Adrenal gland (tissue), 5 donors: ENCODE results near the gene HIVEP3.

Source experiments
- POLR2A ChIP-seq, 2 donors: fragments of 450-650 bp; IDR thresholded peaks; one replicate each; pipeline ENCODE4 v1.6.1; 2017; ENCODE audit warnings: antibody characterized with exemption in 2 of 2, mild to moderate bottlenecking in 2 of 2, moderate library complexity in 1 of 2
- TF ChIP-seq, protein P1 (sequence below), 6 experiments: fragments of 450-650 bp in 4 of 6; fragments of 200-600 bp in 2 of 6; sonication (generic) in 1 of 6; IDR thresholded peaks; 1 replicate in 5 of 6; 2 replicates in 1 of 6; pipeline versions ENCODE4 v1.5.1 to v1.8.0; 2016 to 2021; ENCODE audit warnings: antibody characterized with exemption in 6 of 6, mild to moderate bottlenecking in 2 of 6, moderate library complexity in 1 of 6
- donor health status: DM: no; HTN: no; CAD: no.

DNA sequence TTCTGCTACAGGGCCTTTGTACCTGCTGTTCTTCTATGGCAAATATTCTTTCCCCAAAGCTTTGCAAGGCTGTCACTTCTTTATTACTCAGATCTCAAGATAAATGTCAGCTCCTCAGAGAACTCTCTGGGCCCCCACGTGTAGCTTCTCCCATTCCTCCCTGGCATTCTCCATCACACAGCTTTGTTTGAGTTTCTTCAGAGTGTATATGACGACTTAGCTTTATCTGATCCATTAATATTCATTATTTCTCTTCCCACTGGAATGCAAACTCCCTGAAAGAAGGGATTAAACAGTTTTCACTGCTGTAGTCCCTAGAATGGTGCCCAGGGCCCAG lies 259.6 kb downstream of the HIVEP3 start:
- no peak for TF ChIP-seq POLR2A (IDR thresholded peaks at IDR 0.05)
- TF ChIP-seq, protein P1, sequence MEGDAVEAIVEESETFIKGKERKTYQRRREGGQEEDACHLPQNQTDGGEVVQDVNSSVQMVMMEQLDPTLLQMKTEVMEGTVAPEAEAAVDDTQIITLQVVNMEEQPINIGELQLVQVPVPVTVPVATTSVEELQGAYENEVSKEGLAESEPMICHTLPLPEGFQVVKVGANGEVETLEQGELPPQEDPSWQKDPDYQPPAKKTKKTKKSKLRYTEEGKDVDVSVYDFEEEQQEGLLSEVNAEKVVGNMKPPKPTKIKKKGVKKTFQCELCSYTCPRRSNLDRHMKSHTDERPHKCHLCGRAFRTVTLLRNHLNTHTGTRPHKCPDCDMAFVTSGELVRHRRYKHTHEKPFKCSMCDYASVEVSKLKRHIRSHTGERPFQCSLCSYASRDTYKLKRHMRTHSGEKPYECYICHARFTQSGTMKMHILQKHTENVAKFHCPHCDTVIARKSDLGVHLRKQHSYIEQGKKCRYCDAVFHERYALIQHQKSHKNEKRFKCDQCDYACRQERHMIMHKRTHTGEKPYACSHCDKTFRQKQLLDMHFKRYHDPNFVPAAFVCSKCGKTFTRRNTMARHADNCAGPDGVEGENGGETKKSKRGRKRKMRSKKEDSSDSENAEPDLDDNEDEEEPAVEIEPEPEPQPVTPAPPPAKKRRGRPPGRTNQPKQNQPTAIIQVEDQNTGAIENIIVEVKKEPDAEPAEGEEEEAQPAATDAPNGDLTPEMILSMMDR (IDR thresholded peaks at IDR 0.05), result no peak
